ENCODE data around the gene WDR37. TPM values are rescaled to one million over a fixed set of nuclear protein-coding genes. Genes with fewer than 3 reads are reported as not detected.

Gene WDR37
- total and polyA plus RNA-seq, 2 experiments from 2014 or later, result 13.7 to 16.5 TPM

GRCh38 chr10:1078668-1079067, 22.5 kb downstream of the WDR37 start:
- H3K9me2 ChIP-seq (ENCODE audit: insufficient read depth), result no peaks in the 10 kb centered on the region
- H3K4me3 ChIP-seq, result no peak overlapping the region
- TF ChIP-seq EZH2phosphoT487 (IDR thresholded peaks at IDR 0.05; ENCODE audit: insufficient read depth, low read depth) (no peak), EZH2 (IDR thresholded peaks at IDR 0.05; ENCODE audit: insufficient read depth, poor library complexity, severe bottlenecking) (no peak)
- H3K9me3 ChIP-seq (ENCODE audit: low read depth), result no peaks in the 10 kb centered on the region
- peaks cover 37% of the 10 kb centered on the region for H3K36me3 ChIP-seq (ENCODE audit: low read depth)
- H3K4me1 ChIP-seq (ENCODE audit: insufficient read depth), result no peaks in the 10 kb centered on the region
- in situ Hi-C loops (cut with MboI), result no loop called here
- H3K9ac ChIP-seq, result no peak overlapping the region
- DNase-seq, result no peak
- H3F3A ChIP-seq (ENCODE audit: insufficient read depth), result no peaks in the 10 kb centered on the region
- H3K4me2 ChIP-seq (ENCODE audit: unreplicated experiment), result no peak overlapping the region
- H2AFZ ChIP-seq, result no peak overlapping the region
- no peaks in the 10 kb centered on the region for H4K20me1 ChIP-seq (ENCODE audit: insufficient read depth)
- peaks cover 45% of the 10 kb centered on the region for H3K79me2 ChIP-seq (ENCODE audit: insufficient read depth)
- no peaks in the 10 kb centered on the region for H3K27me3 ChIP-seq (replicated peaks; ENCODE audit: insufficient read depth)
- no peak overlapping the region for H3K27ac ChIP-seq

GRCh38 chr10:1083581-1083980, 27.4 kb downstream of the WDR37 start:
- Histone ChIP-seq H3K79me2 (ENCODE audit: insufficient read depth) (peaks cover 20% of the 10 kb centered on the region; the same call in 1 of the 2 replicates), H2AFZ (no peak overlapping the region), H3K27me3 (replicated peaks; ENCODE audit: insufficient read depth) (no peaks in the 10 kb centered on the region), H3K4me2 (ENCODE audit: unreplicated experiment) (no peak overlapping the region), H3K36me3 (ENCODE audit: low read depth) (peaks cover 45% of the 10 kb centered on the region), H4K20me1 (ENCODE audit: insufficient read depth) (no peaks in the 10 kb centered on the region), H3K9me2 (ENCODE audit: insufficient read depth) (no peaks in the 10 kb centered on the region), H3K4me1 (ENCODE audit: insufficient read depth) (no peaks in the 10 kb centered on the region), H3F3A (ENCODE audit: insufficient read depth) (no peaks in the 10 kb centered on the region), H3K9ac (no peak overlapping the region), H3K9me3 (ENCODE audit: low read depth) (no peaks in the 10 kb centered on the region), H3K4me3 (no peak overlapping the region), H3K27ac (no peak overlapping the region)
- WGBS, 2 experiments (ENCODE audit: low coverage in 1 of 2, low lambda C conversion rate in 2 of 2, missing lambda C conversion rate in 2 of 2), result 91% methylated on average over 17 of the region's 17 CpGs
- no peak for DNase-seq
- no peak for TF ChIP-seq EZH2 (IDR thresholded peaks at IDR 0.05; ENCODE audit: insufficient read depth, poor library complexity, severe bottlenecking)
- TF ChIP-seq EZH2phosphoT487 (IDR thresholded peaks at IDR 0.05; ENCODE audit: insufficient read depth, low read depth), result no peak
- in situ Hi-C loops (cut with MboI), result no loop called here

- no peak overlapping the region for H3K4me2 ChIP-seq (ENCODE audit: unreplicated experiment)
- H2AFZ ChIP-seq, result no peak overlapping the region
- no peak for DNase-seq
- H3K9me3 ChIP-seq (ENCODE audit: low read depth), result no peaks in the 10 kb centered on the region
- no peaks in the 10 kb centered on the region for H3K4me1 ChIP-seq (ENCODE audit: insufficient read depth)
- in situ Hi-C loops (cut with MboI), result no loop called here
- H3K27ac ChIP-seq, result no peak overlapping the region
- no peaks in the 10 kb centered on the region for H4K20me1 ChIP-seq (ENCODE audit: insufficient read depth)
- peaks cover 20% of the 10 kb centered on the region; the same call in 1 of the 2 replicates for H3K79me2 ChIP-seq (ENCODE audit: insufficient read depth)
- TF ChIP-seq EZH2 (IDR thresholded peaks at IDR 0.05; ENCODE audit: insufficient read depth, poor library complexity, severe bottlenecking) (no peak), EZH2phosphoT487 (IDR thresholded peaks at IDR 0.05; ENCODE audit: insufficient read depth, low read depth) (no peak)
- H3K9ac ChIP-seq, result no peak overlapping the region
- H3K36me3 ChIP-seq (ENCODE audit: low read depth), result peaks cover 44% of the 10 kb centered on the region
- no peaks in the 10 kb centered on the region for H3K27me3 ChIP-seq (replicated peaks; ENCODE audit: insufficient read depth)
- H3K9me2 ChIP-seq (ENCODE audit: insufficient read depth), result no peaks in the 10 kb centered on the region
- WGBS, 2 experiments (ENCODE audit: low coverage in 1 of 2, low lambda C conversion rate in 2 of 2, missing lambda C conversion rate in 2 of 2), result 95 to 97% methylated on average over 28 of the region's 28 CpGs
- H3F3A ChIP-seq (ENCODE audit: insufficient read depth), result no peaks in the 10 kb centered on the region
- H3K4me3 ChIP-seq, result no peak overlapping the region
Measured at GRCh38 chr10:1084011-1084950, 28.1 kb downstream of the WDR37 start.

- no peak for DNase-seq
- TF ChIP-seq EZH2 (IDR thresholded peaks at IDR 0.05; ENCODE audit: insufficient read depth, poor library complexity, severe bottlenecking) (no peak), EZH2phosphoT487 (IDR thresholded peaks at IDR 0.05; ENCODE audit: insufficient read depth, low read depth) (no peak)
- Histone ChIP-seq H3K4me3 (no peak overlapping the region), H3K27ac (no peak overlapping the region), H3K79me2 (ENCODE audit: insufficient read depth) (peaks cover 20% of the 10 kb centered on the region; the same call in 1 of the 2 replicates), H3F3A (ENCODE audit: insufficient read depth) (no peaks in the 10 kb centered on the region), H3K9ac (no peak overlapping the region), H3K36me3 (ENCODE audit: low read depth) (peaks cover 38% of the 10 kb centered on the region), H2AFZ (no peak overlapping the region), H3K9me3 (ENCODE audit: low read depth) (no peaks in the 10 kb centered on the region), H3K9me2 (ENCODE audit: insufficient read depth) (no peaks in the 10 kb centered on the region), H3K4me2 (ENCODE audit: unreplicated experiment) (no peak overlapping the region), H3K27me3 (replicated peaks; ENCODE audit: insufficient read depth) (no peaks in the 10 kb centered on the region), H3K4me1 (ENCODE audit: insufficient read depth) (no peaks in the 10 kb centered on the region), H4K20me1 (ENCODE audit: insufficient read depth) (no peaks in the 10 kb centered on the region)
- 75 to 78% methylated on average over 4 of the region's 4 CpGs for WGBS, 2 experiments (ENCODE audit: low coverage in 1 of 2, low lambda C conversion rate in 2 of 2, missing lambda C conversion rate in 2 of 2)
- in situ Hi-C loops (cut with MboI), result no loop called here
Measured at GRCh38 chr10:1085258-1085657, 29.1 kb downstream of the WDR37 start.

Data from GM23248 (cell line).